ENCODE measurements around the gene TMEM235.

DNA sequence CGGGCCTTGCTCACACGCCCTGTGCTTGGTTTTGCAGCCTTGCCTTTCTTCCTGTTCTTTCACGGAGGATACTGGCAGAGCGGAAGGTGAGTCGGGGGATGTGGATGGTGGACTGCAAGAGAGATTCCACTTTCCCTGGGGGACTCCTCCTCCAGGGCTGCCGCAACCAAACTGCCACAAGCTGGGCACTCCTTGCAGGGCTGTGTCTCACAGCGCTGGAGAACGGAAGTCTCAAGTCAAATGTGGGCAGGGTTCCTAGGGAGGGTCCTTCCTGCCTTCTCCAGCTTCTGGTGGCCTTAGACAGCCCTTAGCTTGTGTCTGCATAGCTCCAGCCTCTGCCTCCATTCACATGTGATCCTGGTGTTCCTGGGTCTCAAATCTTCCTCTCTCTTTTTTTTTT lies 28.8 kb upstream of the TMEM235 start:
- TF ChIP-seq, protein P1, sequence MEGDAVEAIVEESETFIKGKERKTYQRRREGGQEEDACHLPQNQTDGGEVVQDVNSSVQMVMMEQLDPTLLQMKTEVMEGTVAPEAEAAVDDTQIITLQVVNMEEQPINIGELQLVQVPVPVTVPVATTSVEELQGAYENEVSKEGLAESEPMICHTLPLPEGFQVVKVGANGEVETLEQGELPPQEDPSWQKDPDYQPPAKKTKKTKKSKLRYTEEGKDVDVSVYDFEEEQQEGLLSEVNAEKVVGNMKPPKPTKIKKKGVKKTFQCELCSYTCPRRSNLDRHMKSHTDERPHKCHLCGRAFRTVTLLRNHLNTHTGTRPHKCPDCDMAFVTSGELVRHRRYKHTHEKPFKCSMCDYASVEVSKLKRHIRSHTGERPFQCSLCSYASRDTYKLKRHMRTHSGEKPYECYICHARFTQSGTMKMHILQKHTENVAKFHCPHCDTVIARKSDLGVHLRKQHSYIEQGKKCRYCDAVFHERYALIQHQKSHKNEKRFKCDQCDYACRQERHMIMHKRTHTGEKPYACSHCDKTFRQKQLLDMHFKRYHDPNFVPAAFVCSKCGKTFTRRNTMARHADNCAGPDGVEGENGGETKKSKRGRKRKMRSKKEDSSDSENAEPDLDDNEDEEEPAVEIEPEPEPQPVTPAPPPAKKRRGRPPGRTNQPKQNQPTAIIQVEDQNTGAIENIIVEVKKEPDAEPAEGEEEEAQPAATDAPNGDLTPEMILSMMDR (IDR thresholded peaks at IDR 0.05) = no peak
- TF ChIP-seq POLR2A (IDR thresholded peaks at IDR 0.05) = no peak
